HUES64 (cell line): ENCODE data around the gene TMEM38B.
"Not testable (repeated sequence)": the region's sequence is repeated elsewhere in the genome, so short reads cannot be mapped to it uniquely, and the experiment has no call there.

Experiments
- H3K27ac ChIP-seq: 2 replicates; pipeline ENCODE4 v1.7.0; 2013; ENCODE audit warnings: low read depth, low read length, inconsistent platforms
- H3K27me3 ChIP-seq: 2 replicates; pipeline ENCODE4 v1.6.1; 2013; ENCODE audit warnings: mild to moderate bottlenecking, low read length; ENCODE audit not compliant: insufficient read depth
- H3K36me3 ChIP-seq: 2 replicates; pipeline ENCODE4 v1.6.1; 2013; ENCODE audit warnings: mild to moderate bottlenecking, low read length; ENCODE audit not compliant: insufficient read depth
- H3K4me1 ChIP-seq: 2 replicates; pipeline ENCODE4 v1.6.1; 2013; ENCODE audit warnings: mild to moderate bottlenecking, low read length, moderate library complexity; ENCODE audit not compliant: insufficient read depth
- H3K4me3 ChIP-seq: 2 replicates; pipeline ENCODE4 v1.5.1; 2013; ENCODE audit warnings: mild to moderate bottlenecking, low read length, moderate library complexity
- H3K9ac ChIP-seq: 2 replicates; pipeline ENCODE4 v1.6.1; 2013; ENCODE audit warnings: mild to moderate bottlenecking, low read depth, low read length
- H3K9me3 ChIP-seq: 2 replicates; pipeline ENCODE4 v1.6.1; 2013; ENCODE audit warnings: low read depth, low read length; ENCODE audit not compliant: insufficient read depth
- WGBS: fragments of 150-250, 120-280 bp; methylation state at CpG from one replicate; pipeline ENCODE4 v1.1.7; 2013; ENCODE audit warnings: missing lambda C conversion rate; 5-methylcytosine and 5-hydroxymethylcytosine counted together

Gene TMEM38B

GRCh38 chr9:105786796-105787195 lies 92.5 kb downstream of the TMEM38B start:
- H3K27ac ChIP-seq, H3K9ac ChIP-seq, H3K4me3 ChIP-seq, H3K27me3 ChIP-seq, H3K4me1 ChIP-seq, H3K36me3 ChIP-seq: not testable (repeated sequence)
- peaks cover 15% of the 10 kb centered on the region for H3K9me3 ChIP-seq
- 88% methylated on average over 1 of the region's 2 CpGs for WGBS

GRCh38 chr9:105816202-105816744 lies 121.9 kb downstream of the TMEM38B start:
- no peak overlapping the region for H3K27ac ChIP-seq
- 85% methylated on average over 2 of the region's 3 CpGs for WGBS

DNA sequence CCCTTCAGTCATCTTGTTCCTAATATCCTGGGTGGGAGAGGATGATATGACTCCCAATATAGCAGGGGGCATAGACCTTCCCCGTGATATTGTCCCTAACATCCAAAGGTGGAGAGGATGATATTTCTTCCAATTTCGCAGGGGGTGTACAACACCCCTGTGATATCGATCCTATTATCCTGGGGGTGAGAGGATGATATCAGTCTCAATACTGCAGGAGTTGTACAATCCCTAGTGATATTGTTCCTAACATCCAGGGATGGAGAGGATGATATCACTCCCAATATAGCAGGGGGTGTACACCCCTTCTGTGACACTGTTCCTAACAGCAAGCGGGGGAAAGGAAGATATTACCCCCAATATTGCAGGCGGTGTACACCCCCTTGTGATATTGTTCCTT lies 122.6 kb downstream of the TMEM38B start:
- WGBS: 100% methylated on average over 4 of the region's 5 CpGs
- H3K4me1 ChIP-seq: no peaks in the 10 kb centered on the region
- no peaks in the 10 kb centered on the region for H3K27me3 ChIP-seq
- H3K9me3 ChIP-seq: no peaks in the 10 kb centered on the region
- H3K36me3 ChIP-seq: no peaks in the 10 kb centered on the region
- no peak overlapping the region for H3K9ac ChIP-seq
- no peak overlapping the region for H3K4me3 ChIP-seq
- no peak overlapping the region for H3K27ac ChIP-seq

More at GRCh38 chr9:105816202-105816744, 121.9 kb downstream of the TMEM38B start:
- Histone ChIP-seq H3K4me3 (no peak overlapping the region), H3K9ac (no peak overlapping the region), H3K4me1 (no peaks in the 10 kb centered on the region), H3K9me3 (no peaks in the 10 kb centered on the region), H3K27me3 (no peaks in the 10 kb centered on the region), H3K36me3 (no peaks in the 10 kb centered on the region)

DNA sequence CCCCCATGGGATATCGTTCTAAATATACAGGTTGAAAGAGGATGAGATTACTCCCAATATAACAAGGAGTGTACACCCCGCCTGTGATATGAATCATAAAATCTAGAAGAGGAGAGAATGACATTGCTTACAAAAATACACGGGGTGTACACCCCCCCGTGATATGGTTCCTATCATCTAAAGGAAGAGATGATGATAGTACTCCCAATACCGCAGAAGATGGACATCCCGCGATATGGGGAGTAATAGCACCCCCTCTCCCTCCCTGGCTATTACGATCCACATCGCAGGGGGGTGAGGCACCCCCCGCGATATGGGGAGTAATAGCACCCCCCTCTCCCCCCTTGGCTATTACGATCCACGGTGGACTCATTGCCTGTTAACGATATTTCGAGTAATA lies 124.6 kb downstream of the TMEM38B start:
- 96% methylated on average over 14 of the region's 15 CpGs for WGBS

DNA sequence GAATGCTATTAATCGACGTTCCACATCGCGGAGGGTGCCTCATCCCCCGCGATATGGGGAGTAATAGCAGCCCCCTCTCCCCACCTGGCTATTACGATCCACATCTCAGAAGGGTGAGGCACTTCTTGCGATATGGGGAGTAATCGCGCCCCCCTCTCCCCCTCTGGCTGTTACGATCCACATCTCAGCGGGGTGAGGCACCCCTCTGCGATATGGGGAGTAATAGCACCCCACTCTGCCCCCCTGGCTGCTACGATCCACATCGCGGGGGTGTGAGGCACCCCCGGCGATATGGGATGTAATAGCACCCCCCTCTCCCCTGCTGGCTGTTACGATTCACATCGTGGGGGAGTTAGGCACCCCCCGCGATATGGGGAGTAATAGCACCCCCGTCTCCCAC lies 128.5 kb downstream of the TMEM38B start:
- WGBS: 91% methylated on average over 23 of the region's 23 CpGs
- no peak overlapping the region for H3K27ac ChIP-seq
- H3K36me3 ChIP-seq: no peaks in the 10 kb centered on the region
- H3K27me3 ChIP-seq: no peaks in the 10 kb centered on the region
- H3K4me1 ChIP-seq: no peaks in the 10 kb centered on the region
- H3K9ac ChIP-seq: no peak overlapping the region
- no peak overlapping the region for H3K4me3 ChIP-seq
- no peaks in the 10 kb centered on the region for H3K9me3 ChIP-seq

More for the DNA sequence above, 124.6 kb downstream of the TMEM38B start:
- Histone ChIP-seq H3K9ac (no peak overlapping the region), H3K27ac (no peak overlapping the region), H3K9me3 (no peaks in the 10 kb centered on the region), H3K36me3 (no peaks in the 10 kb centered on the region), H3K27me3 (no peaks in the 10 kb centered on the region), H3K4me3 (no peak overlapping the region), H3K4me1 (no peaks in the 10 kb centered on the region)
